D341Med (cell line): ENCODE results near the gene SLC8A1.

Source experiments
- DNase-seq: peaks from one replicate; pipeline ENCODE4 v3.0.0; 2012; ENCODE audit warnings: low spot score

SLC8A1 gene

DNA sequence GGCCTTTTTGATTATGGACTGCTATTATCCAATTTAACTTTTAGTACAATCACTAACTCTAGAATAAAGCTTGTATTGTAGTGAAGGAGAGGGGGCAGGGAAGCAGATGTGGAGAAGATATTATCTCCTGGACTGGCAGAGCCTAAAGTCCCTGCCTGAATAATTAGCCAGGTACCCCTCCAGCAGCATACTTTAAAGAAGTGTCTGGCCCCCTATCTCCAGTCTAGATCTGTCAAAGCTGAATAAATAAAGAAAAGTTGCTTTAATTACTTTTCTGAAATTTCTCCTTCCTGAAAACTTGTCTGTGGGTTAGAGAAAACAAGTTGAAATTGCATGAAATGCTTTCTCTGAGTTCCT is 258.2 kb downstream of the SLC8A1 start:
- no peak for DNase-seq

DNA sequence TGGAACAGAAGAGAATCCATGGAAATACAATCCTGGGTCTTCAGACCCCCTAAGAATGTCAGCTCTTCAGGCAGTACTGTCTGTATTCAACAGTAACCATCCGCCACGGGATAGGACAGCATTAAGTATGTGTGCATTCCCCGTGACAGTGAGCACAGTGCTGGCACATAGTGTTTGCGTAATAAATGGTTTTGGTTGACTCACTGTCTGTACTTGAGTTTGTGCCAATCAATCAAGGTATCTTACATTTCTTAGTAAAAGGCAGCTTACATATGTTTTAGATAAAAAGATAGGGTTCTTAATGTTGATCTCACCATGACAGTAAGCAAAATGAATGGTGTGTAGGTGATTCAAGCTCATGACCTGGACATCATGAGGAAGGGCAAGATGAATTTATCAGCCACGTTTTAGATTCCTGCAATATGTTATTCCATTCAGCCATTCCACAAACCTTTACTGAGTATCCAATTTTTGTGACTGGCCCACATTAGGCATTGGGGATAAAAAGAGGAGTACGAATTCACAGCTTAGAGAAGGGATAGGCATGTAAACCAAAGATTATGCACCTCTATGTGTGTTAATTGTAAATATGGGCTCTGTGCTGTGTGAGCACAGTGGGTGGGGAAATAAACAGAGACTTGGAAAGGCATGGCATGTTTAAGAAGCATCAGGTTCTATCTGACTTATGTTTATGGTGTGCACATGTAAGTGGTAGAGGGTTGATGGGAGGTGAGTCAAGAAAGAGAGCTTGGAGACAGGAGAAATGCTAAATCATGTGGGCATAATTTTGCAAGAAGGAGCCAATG is 258.8 kb downstream of the SLC8A1 start:
- DNase-seq = no peak

- no peak for DNase-seq
Observed at GRCh38 chr2:40190457-40190856, 261.4 kb downstream of the SLC8A1 start.

DNA sequence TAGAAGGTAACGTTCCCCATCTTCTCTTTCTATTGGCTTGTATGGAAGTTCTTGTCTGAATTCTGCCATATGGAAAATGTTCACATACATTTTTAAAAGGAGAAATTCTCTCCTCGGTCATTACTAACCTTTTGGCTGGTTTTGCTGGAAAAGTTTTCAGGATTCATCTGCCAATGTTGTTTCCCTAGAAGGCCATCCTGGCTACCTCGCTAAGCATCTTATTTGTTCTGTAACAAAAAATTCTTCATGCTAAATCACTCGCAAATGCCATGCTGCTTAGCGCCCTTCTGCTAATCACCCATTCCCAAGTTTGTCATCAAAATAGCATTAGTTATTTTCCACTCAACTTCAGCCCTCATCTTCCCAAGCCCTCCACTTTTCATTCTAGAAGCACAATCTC is 262.0 kb downstream of the SLC8A1 start:
- DNase-seq = peak; percentile 32

DNA sequence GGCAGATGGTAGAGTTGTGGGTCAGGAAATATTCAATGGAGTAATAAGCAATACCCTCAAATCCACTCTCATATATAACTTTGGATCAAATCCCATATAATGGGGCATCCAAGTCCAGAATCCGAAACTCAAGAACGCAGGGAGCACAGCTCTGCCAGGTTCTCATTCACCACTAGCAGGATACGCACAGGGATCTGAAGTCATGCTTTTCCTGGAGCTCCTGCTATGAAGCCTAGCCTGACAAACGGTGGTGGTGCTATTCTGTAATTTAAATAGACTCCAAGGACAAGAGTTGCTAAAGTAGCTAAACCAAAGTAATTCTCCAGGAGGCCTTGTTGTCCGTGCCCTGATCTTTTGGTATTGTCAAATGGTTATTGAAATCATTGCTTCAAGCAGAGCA is 264.8 kb downstream of the SLC8A1 start:
- no peak for DNase-seq

- DNase-seq = no peak
Observed at GRCh38 chr2:40184551-40184950, 267.3 kb downstream of the SLC8A1 start.

DNA sequence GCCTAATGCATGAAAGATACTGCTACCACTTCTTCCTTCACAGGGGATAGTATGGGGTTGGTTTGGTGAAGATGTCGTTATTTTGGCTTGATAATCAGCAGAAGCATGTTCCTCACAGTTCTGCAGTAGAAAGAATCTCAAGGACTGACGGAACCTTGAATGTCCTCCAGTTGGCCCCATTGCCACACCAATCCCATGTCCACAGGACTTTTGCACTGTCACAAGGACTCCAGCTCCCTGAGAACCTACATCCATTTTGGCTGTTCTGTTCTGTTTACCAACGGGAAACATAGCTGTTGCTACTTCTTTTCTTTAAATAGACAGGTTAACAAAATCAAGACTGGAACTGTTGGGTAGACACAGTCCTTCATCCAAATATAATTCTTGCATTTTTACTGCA is 270.0 kb downstream of the SLC8A1 start:
- DNase-seq = no peak

DNA sequence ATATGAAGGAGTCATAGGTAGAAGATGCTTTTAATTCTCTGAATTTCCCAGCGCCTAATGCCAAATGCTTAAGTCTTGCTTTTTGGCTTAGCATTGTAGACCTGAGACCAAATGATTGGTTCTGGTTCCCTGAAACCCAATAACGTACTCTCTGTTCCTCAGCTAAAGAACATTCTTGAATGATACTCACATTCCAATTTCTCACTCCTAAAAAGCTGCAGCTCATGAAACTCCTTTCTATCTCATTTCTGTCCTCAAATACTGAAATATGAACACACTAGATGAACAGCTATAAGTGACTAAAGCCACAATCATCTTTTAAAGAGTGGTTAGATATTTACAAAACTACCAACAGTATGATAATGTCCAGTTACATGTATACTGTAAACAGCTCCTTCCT is 272.1 kb downstream of the SLC8A1 start:
- no peak for DNase-seq

DNA sequence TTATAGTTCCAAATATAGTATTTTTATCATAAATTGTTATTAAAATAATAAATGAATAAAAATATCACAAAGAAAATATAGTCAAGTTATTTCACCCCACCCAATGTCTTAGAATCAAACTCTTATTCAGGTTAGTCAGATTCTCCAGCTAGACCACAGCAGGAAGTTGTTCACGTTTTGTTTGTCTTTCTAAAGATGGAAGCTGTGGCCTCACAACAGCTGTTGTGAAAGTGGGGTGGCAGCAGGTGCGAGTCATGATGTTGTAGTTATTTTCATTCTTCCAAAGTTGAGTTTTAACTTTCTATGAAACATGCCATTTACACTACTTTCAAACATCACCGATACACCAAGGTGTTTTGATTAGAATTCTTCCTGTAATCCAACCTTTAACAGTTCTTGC is 272.9 kb downstream of the SLC8A1 start:
- DNase-seq = no peak

DNA sequence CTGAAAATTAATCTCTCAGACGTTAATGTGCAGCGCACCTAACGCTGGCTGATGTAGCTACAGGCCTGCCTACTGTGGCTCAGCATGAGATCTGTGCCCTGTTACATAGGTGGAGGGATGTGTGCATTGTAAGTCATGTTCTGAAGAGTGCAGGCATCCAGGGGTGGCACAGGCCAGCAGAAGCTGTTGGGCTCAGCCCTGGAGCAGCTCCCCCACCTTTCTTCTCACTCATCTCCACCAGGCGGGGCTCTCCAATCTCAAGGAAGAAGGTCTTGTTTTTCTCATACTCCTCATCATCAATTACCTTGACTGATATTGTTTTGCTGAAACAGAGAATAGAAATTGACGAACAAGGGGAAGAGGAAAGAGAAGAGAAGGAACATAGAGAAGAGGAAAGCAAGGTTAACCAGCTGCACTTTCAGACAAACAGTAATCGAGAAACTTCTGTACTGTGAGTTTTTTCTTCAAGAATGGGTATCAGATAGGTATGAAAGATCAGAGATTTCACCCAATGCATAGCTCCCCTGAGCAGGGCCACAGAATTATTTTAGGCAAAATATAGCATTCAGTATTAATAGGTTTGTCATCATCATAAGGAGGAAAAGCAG is 273.6 kb downstream of the SLC8A1 start:
- DNase-seq = no peak

GRCh38 chr2:40177366-40177765 is 274.5 kb downstream of the SLC8A1 start:
- DNase-seq = no peak

DNA sequence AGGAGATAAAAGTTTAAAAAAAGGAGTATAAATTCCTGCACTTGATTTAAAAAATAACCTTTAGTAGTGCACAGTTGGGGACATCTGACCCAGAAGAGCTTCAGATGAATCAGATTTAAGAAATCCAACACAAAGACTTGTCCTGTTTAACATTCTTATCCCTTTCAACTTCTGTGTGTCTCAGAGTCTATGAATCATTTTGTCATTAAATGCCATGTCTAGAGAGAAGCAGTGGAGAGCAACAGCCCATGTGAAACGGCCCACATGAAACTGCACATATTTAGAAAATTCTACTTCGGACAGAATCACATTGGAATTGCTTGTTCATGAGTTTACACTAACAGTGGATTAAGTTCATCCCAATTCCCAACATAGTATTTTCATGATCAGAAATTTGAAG is 278.6 kb downstream of the SLC8A1 start:
- no peak for DNase-seq

- DNase-seq = no peak
Observed at GRCh38 chr2:40169856-40170255, 282.0 kb downstream of the SLC8A1 start.

GRCh38 chr2:40169430-40169829 is 282.5 kb downstream of the SLC8A1 start:
- DNase-seq = no peak

DNA sequence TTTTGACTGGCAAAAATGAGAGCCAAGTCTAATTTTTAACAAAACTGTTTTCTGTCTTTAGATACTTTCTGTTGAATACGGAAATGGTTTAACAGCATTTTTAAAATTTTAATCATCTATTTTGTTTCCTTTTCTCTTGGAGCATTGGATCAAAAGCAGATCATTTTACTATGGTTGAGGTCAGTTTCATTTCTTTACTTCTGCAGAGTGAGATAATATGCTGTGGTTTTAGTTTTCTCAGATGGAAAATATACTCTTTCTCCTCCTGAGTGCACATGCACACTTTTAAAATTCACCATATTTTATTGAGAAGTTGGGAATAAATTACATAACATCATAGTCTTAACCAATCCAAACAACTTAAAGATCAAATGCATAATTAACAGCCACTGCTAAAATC is 283.3 kb downstream of the SLC8A1 start:
- DNase-seq = no peak

- no peak for DNase-seq
Observed at GRCh38 chr2:40168032-40168431, 283.9 kb downstream of the SLC8A1 start.

- DNase-seq = no peak
Observed at GRCh38 chr2:40166006-40166405, 285.9 kb downstream of the SLC8A1 start.

GRCh38 chr2:40165509-40165844 is 286.4 kb downstream of the SLC8A1 start:
- DNase-seq = no peak

- no peak for DNase-seq
Observed at GRCh38 chr2:40164736-40165508, 287.0 kb downstream of the SLC8A1 start.

- DNase-seq = no peak
Observed at GRCh38 chr2:40161986-40162385, 289.9 kb downstream of the SLC8A1 start.

DNA sequence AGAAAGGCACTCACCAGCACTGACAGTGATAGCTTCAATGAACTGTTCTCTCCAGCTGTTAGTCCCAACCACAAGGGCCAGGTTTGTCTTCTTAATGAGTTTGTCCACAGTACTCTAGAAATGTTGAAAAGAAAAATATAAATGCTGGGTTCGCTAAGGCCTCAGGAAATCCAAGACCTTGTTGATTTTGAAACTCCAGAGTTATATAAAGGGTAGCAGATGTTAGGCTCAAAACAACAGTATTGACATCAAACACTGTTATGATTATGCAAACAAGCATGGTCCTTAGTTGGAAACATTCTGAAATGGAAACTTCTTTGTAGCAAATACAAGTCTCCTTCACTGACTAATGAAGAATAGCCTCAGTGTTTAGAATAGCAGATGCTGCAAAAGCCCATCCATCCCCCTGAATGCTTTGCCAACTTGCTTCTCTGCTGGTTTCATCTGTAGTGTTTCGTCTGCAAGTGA is 291.1 kb downstream of the SLC8A1 start:
- DNase-seq = no peak

- DNase-seq = no peak
Observed at GRCh38 chr2:40159333-40159732, 292.6 kb downstream of the SLC8A1 start.

DNA sequence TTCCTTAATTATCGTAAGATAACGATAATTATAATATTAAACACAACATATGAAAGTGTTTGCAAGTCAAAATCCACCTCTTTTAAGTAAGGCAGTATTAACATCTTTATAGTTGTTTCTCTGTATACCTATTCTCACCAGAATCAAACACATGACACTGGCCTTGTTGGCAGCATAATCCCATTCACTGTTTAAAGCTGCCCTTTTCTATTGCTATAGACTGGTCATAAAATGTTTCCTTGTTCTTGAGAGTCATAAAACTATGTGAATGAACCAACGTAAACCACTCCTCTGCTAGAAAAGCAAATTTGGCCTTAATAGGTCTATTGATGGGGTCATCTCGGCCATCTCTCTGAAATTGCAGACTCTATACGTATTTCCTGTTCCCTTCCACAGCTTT is 293.1 kb downstream of the SLC8A1 start:
- DNase-seq = no peak
